H1 (cell line): Measurements from ENCODE around the gene MRPL4. TPM values are rescaled to one million over a fixed set of nuclear protein-coding genes. Genes with fewer than 3 reads are reported as not detected.
A peak's percentile ranks its signal among the peaks of the same experiment; 100 is the strongest.

Experiments used
- ASH2L ChIP-seq: fragments of 200-600, 300-600 bp; sonication (generic); IDR thresholded peaks from one replicate; pipeline ENCODE4 v1.7.1; 2017; ENCODE audit warnings: low read length
- ATF2 ChIP-seq: IDR thresholded peaks from 2 replicates; pipeline ENCODE4 v1.6.1; 2012; ENCODE audit warnings: low read length, inconsistent platforms
- CBX5 ChIP-seq: fragments of 300-800, 300-1000 bp; sonication (generic); IDR thresholded peaks from 2 replicates; pipeline ENCODE4 v1.7.1; 2016; ENCODE audit warnings: antibody characterized with exemption, low read length, low read depth
- CEBPB ChIP-seq: IDR thresholded peaks from 2 replicates; pipeline ENCODE4 v1.6.1; 2012; ENCODE audit warnings: low read depth, low read length
- CHD1 ChIP-seq: IDR thresholded peaks from 2 replicates; pipeline ENCODE4 v1.6.1; 2012; ENCODE audit warnings: low read depth, low read length, improper control_type of control experiment
- CREB1 ChIP-seq: IDR thresholded peaks from 2 replicates; pipeline ENCODE4 v1.6.1; 2012; ENCODE audit warnings: inconsistent platforms
- E2F6 ChIP-seq: IDR thresholded peaks from 2 replicates; pipeline ENCODE4 v1.6.1; 2012; ENCODE audit warnings: inconsistent platforms
- EZH2 ChIP-seq: fragments of 200-600 bp; sonication (generic); IDR thresholded peaks from 2 replicates; pipeline ENCODE4 v1.7.1; 2012; ENCODE audit warnings: low read depth, mild to moderate bottlenecking, moderate library complexity, low read length, inconsistent platforms; ENCODE audit not compliant: severe bottlenecking
- FOSL1 ChIP-seq: IDR thresholded peaks from 2 replicates; pipeline ENCODE4 v1.6.1; 2011; ENCODE audit warnings: mild to moderate bottlenecking, low read depth, low read length, moderate library complexity; ENCODE audit not compliant: insufficient read depth
- HDAC2 ChIP-seq, 2 experiments: fragments of 300-600 bp in 1 of 2; sonication (generic) in 1 of 2; IDR thresholded peaks; 2 replicates each; pipeline ENCODE4 v1.6.1; 2011 to 2012; ENCODE audit warnings: low read depth in 2 of 2, low read length in 2 of 2, mild to moderate bottlenecking in 2 of 2, moderate library complexity in 2 of 2, borderline replicate concordance in 1 of 2, inconsistent platforms in 1 of 2
- JUN ChIP-seq: IDR thresholded peaks from 2 replicates; pipeline ENCODE4 v1.6.1; 2011; ENCODE audit warnings: low read depth, mild to moderate bottlenecking, improper control_type of control experiment, low read length
- KDM1A ChIP-seq: fragments of 200-600, 300-600 bp; sonication (generic); IDR thresholded peaks from 2 replicates; pipeline ENCODE4 v1.7.1; 2016; ENCODE audit warnings: mild to moderate bottlenecking, low read length, borderline replicate concordance
- MAFK ChIP-seq: IDR thresholded peaks from 2 replicates; pipeline ENCODE4 v1.6.1; 2012; ENCODE audit warnings: low read depth, mild to moderate bottlenecking, improper control_type of control experiment, low read length
- MAX ChIP-seq: IDR thresholded peaks from 2 replicates; pipeline ENCODE4 v1.6.1; 2012; ENCODE audit warnings: inconsistent platforms
- NRF1 ChIP-seq: IDR thresholded peaks from 2 replicates; pipeline ENCODE4 v1.6.1; 2011; ENCODE audit warnings: mild to moderate bottlenecking, low read depth, low read length, improper control_type of control experiment
- POLR2A ChIP-seq, 2 experiments: IDR thresholded peaks; 1 replicate in 1 of 2; 2 replicates in 1 of 2; pipeline ENCODE4 v1.6.1; 2011; ENCODE audit warnings: low read depth in 2 of 2, low read length in 2 of 2, mild to moderate bottlenecking in 2 of 2; ENCODE audit errors: control extremely low read depth in 1 of 2
- RBBP5 ChIP-seq: IDR thresholded peaks from 2 replicates; pipeline ENCODE4 v1.7.1; 2012; ENCODE audit warnings: low read depth, mild to moderate bottlenecking, inconsistent platforms, low read length, moderate library complexity, borderline replicate concordance
- SAP30 ChIP-seq: fragments of 300-600 bp; sonication (generic); IDR thresholded peaks from 2 replicates; pipeline ENCODE4 v1.7.1; 2012; ENCODE audit warnings: low read length, moderate library complexity, mild to moderate bottlenecking, inconsistent platforms; ENCODE audit not compliant: insufficient read depth, insufficient replicate concordance
- SIRT6 ChIP-seq: IDR thresholded peaks from one replicate; pipeline ENCODE4 v1.7.1; 2012; ENCODE audit warnings: low read length, inconsistent platforms
- SUZ12 ChIP-seq: fragments of 200-600 bp; sonication (generic); IDR thresholded peaks from 2 replicates; pipeline ENCODE4 v1.6.1; 2012; ENCODE audit warnings: mild to moderate bottlenecking, inconsistent platforms, low read length, moderate library complexity, mixed read lengths
- TAF7 ChIP-seq: optimal IDR thresholded peaks from 2 replicates; pipeline ENCODE3; 2011; ENCODE audit warnings: low read depth, mild to moderate bottlenecking, inconsistent platforms, low read length, moderate library complexity, borderline replicate concordance
- polyA plus RNA-seq, 7 experiments: library from polyadenylated mRNA; depleted of rRNA in 3 of 7; stranded (reverse) in 5 of 7; unstranded in 2 of 7; fragments of >200 nt in 5 of 7; fragments of 200-250 nt in 2 of 7; gene quantifications; 1 replicate in 5 of 7; 2 replicates in 1 of 7; 4 replicates in 1 of 7; pipeline versions ENCODE4 v1.2.1 to v1.2.3, GENCODE V29; 2011 to 2013; ENCODE audit warnings: missing spikeins in 2 of 7, mixed read lengths in 2 of 7
- total RNA-seq: library from RNA; stranded (reverse); fragmentation: NEBNext Ultra II Directional; extraction: Animal tissue kit (Norgen Biotek cat#: 25700); gene quantifications from 2 replicates; pipeline ENCODE4 v1.2.1, GENCODE V29; 2021

MRPL4 gene
- total and polyA plus RNA-seq, 2 of the 8 experiments (the other 6 are each of a cell fraction or from before 2014, with no cell fraction given): 82.3 to 187 TPM

GRCh38 chr19:10269333-10270179 is 17.5 kb downstream of the MRPL4 start (continued):
- TF ChIP-seq JUN (no peak), MAFK (no peak), KDM1A (peak; percentile 78; the same call in 1 of the 2 replicates), HDAC2 (IDR thresholded peaks at IDR 0.05; ENCODE audit: borderline replicate concordance in 1 of 2, low read depth in 2 of 2, low read length in 2 of 2) (peak; percentile 31 to 47; a peak in 1 of 4 replicates), CREB1 (no peak), RBBP5 (no peak), CBX5 (no peak), NRF1 (no peak), FOSL1 (no peak), SUZ12 (peak; percentile 46; the same call in 1 of the 2 replicates), ASH2L (no peak), MAX (peak; percentile 71; the same call in 1 of the 2 replicates), SIRT6 (no peak), TAF7 (peak; percentile 33), CHD1 (no peak), POLR2A (IDR thresholded peaks at IDR 0.05; ENCODE audit: control extremely low read depth in 1 of 2, low read depth in 2 of 2, low read length in 2 of 2) (no peak), CEBPB (no peak), EZH2 (peak; percentile 33), E2F6 (no peak), SAP30 (no peak), ATF2 (no peak)
